ENCODE data around the gene TBX19. TPM values are rescaled to one million over a fixed set of nuclear protein-coding genes. Genes with fewer than 3 reads are reported as not detected.

TBX19 gene
- total RNA-seq, 1 experiment from 2014 or later: 3.0 TPM

DNA sequence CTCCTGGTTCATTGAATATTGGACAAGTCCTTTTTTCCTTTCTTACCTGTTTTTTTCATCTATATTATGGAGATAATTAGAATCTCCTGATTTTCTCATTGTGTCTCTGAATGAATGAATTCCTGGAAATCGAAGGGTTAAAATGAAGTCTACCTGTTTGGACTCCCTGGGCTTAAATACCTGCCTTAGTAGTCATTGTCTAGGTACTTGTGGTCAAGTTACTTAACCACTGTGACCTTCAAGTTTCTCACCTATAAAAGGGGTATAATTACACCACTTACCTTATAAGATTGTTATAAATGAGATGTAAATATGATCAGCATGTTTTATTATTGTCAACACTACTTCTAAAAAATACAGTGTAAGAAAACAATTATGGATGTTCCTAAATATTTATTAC lies 9.0 kb upstream of the TBX19 start:
- DNase-seq (ENCODE audit: low read depth, low spot score): peak; percentile 34
- no peak overlapping the region for H3K9ac ChIP-seq (ENCODE audit: low read length)
- H3K79me2 ChIP-seq (ENCODE audit: insufficient read depth, low read length): no peaks in the 10 kb centered on the region
- H3K9me2 ChIP-seq (ENCODE audit: insufficient read depth): no peaks in the 10 kb centered on the region
- POLR2A ChIA-PET: no interaction called here
- H3K4me1 ChIP-seq (ENCODE audit: control insufficient read depth in 1 of 2, insufficient read depth in 2 of 2, low read length in 2 of 2): peaks cover 8 to 11% of the 10 kb centered on the region in 2 experiments
- peak; percentile 78 for ATAC-seq
- intact Hi-C loops (cut with micrococcal nuclease): no loop called here
- no TSS peak for BruUV-seq (replicated peaks)
- no peak overlapping the region for H3K27ac ChIP-seq (ENCODE audit: low read depth, low read length)
- no peaks in the 10 kb centered on the region for H3K36me3 ChIP-seq (ENCODE audit: control insufficient read depth in 1 of 2, insufficient read depth in 2 of 2, low read length in 2 of 2)
- H3K27me3 ChIP-seq (ENCODE audit: insufficient read depth, low read length): no peaks in the 10 kb centered on the region
- H3K4me2 ChIP-seq (ENCODE audit: low read length): peak overlapping the region; percentile 21
- TF ChIP-seq CBX3 (IDR thresholded peaks at IDR 0.05; ENCODE audit: low read depth) (0 out of 2 replicates have a peak, but pooled peaks have one; percentile 15), CEBPB (IDR thresholded peaks at IDR 0.05; ENCODE audit: low read depth) (peak; percentile 63), SP1 (IDR thresholded peaks at IDR 0.05; ENCODE audit: low read depth) (peak; percentile 62)
- TF ChIP-seq, protein P1, sequence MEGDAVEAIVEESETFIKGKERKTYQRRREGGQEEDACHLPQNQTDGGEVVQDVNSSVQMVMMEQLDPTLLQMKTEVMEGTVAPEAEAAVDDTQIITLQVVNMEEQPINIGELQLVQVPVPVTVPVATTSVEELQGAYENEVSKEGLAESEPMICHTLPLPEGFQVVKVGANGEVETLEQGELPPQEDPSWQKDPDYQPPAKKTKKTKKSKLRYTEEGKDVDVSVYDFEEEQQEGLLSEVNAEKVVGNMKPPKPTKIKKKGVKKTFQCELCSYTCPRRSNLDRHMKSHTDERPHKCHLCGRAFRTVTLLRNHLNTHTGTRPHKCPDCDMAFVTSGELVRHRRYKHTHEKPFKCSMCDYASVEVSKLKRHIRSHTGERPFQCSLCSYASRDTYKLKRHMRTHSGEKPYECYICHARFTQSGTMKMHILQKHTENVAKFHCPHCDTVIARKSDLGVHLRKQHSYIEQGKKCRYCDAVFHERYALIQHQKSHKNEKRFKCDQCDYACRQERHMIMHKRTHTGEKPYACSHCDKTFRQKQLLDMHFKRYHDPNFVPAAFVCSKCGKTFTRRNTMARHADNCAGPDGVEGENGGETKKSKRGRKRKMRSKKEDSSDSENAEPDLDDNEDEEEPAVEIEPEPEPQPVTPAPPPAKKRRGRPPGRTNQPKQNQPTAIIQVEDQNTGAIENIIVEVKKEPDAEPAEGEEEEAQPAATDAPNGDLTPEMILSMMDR (IDR thresholded peaks at IDR 0.05 in 2 of 3, conservative IDR thresholded peaks at IDR 0.05 in 1 of 3; ENCODE audit: borderline replicate concordance in 1 of 3, insufficient read depth in 1 of 3, low read depth in 2 of 3, low read length in 2 of 3): no peak
- TF ChIP-seq, protein P2, sequence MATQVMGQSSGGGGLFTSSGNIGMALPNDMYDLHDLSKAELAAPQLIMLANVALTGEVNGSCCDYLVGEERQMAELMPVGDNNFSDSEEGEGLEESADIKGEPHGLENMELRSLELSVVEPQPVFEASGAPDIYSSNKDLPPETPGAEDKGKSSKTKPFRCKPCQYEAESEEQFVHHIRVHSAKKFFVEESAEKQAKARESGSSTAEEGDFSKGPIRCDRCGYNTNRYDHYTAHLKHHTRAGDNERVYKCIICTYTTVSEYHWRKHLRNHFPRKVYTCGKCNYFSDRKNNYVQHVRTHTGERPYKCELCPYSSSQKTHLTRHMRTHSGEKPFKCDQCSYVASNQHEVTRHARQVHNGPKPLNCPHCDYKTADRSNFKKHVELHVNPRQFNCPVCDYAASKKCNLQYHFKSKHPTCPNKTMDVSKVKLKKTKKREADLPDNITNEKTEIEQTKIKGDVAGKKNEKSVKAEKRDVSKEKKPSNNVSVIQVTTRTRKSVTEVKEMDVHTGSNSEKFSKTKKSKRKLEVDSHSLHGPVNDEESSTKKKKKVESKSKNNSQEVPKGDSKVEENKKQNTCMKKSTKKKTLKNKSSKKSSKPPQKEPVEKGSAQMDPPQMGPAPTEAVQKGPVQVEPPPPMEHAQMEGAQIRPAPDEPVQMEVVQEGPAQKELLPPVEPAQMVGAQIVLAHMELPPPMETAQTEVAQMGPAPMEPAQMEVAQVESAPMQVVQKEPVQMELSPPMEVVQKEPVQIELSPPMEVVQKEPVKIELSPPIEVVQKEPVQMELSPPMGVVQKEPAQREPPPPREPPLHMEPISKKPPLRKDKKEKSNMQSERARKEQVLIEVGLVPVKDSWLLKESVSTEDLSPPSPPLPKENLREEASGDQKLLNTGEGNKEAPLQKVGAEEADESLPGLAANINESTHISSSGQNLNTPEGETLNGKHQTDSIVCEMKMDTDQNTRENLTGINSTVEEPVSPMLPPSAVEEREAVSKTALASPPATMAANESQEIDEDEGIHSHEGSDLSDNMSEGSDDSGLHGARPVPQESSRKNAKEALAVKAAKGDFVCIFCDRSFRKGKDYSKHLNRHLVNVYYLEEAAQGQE (IDR thresholded peaks at IDR 0.05; ENCODE audit: low read depth): no peak
- no peak overlapping the region for H3K4me3 ChIP-seq (replicated peaks in 1 of 2; ENCODE audit: low read depth in 1 of 2, low read length in 2 of 2)
- no peaks in the 10 kb centered on the region for H4K20me1 ChIP-seq (ENCODE audit: insufficient read depth)
- CTCF ChIA-PET: no interaction called here
- H3K9me3 ChIP-seq (ENCODE audit: control insufficient read depth in 1 of 2, insufficient read depth in 1 of 2, low read depth in 1 of 2, low read length in 2 of 2): no peaks in the 10 kb centered on the region
- RAD21 ChIA-PET (ENCODE audit: low non-redundant PET in 1 of 2, low total read pairs in 2 of 2, uncharacterized antibody in 2 of 2, unreplicated experiment in 2 of 2): no interaction called here
- H2AFZ ChIP-seq (ENCODE audit: low read depth, low read length, poor library complexity, severe bottlenecking): no peak overlapping the region

All from HCT116 (cell line).